Body of pancreas (tissue), 4 donors: ENCODE data around the gene ZP1.

Experiments
- CTCF ChIP-seq, 7 experiments: fragments of 450-650 bp in 4 of 7; fragments of 200-600 bp in 3 of 7; sonication (generic) in 3 of 7; IDR thresholded peaks; one replicate each; pipeline ENCODE4 v1.5.1; 2016 to 2019; ENCODE audit warnings: antibody characterized with exemption in 7 of 7
- POLR2A ChIP-seq, 3 donors: fragments of 450-650 bp; IDR thresholded peaks; one replicate each; pipeline ENCODE4 v1.6.1; 2016; ENCODE audit warnings: antibody characterized with exemption in 3 of 3, mild to moderate bottlenecking in 2 of 3

GRCh38 chr11:60845338-60845737 is 22.0 kb upstream of the ZP1 start:
- TF ChIP-seq CTCF (IDR thresholded peaks at IDR 0.05) (no peak), POLR2A (IDR thresholded peaks at IDR 0.05) (no peak)
